Esophagus muscularis mucosa (tissue), 3 donors: ENCODE measurements around the gene DUSP14.

Experiments
- POLR2A ChIP-seq: fragments of 450-650 bp; IDR thresholded peaks from one replicate; pipeline ENCODE4 v1.6.1; 2017; ENCODE audit warnings: antibody characterized with exemption, moderate library complexity, mild to moderate bottlenecking, low read depth
- TF ChIP-seq, protein P1 (sequence below), 3 experiments: fragments of 200-600 bp in 2 of 3; fragments of 450-650 bp in 1 of 3; sonication (generic) in 2 of 3; IDR thresholded peaks; one replicate each; pipeline ENCODE4 v1.5.1; 2017 to 2019; ENCODE audit warnings: antibody characterized with exemption in 3 of 3, mild to moderate bottlenecking in 2 of 3, moderate library complexity in 1 of 3

DNA sequence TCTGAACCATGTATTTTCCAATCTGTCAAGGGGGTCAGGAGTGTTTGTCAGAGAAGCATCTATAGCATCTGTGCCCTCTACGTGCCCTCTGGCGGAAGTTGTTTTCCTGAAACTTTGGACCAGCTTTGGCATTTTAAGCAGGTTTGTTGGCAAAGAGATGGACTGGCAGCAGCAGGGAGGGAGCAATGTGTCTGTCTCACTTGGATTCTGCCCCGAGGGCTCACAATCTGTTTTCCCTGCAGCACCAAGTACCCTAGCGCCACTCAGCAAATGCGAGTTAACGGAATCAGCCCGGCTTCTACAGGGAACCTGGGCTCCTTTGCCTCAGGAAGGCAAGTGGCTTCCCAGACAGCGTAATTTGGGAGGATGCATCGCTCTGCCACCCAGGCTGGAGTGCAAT lies 17.4 kb downstream of the DUSP14 start:
- TF ChIP-seq, protein P1, sequence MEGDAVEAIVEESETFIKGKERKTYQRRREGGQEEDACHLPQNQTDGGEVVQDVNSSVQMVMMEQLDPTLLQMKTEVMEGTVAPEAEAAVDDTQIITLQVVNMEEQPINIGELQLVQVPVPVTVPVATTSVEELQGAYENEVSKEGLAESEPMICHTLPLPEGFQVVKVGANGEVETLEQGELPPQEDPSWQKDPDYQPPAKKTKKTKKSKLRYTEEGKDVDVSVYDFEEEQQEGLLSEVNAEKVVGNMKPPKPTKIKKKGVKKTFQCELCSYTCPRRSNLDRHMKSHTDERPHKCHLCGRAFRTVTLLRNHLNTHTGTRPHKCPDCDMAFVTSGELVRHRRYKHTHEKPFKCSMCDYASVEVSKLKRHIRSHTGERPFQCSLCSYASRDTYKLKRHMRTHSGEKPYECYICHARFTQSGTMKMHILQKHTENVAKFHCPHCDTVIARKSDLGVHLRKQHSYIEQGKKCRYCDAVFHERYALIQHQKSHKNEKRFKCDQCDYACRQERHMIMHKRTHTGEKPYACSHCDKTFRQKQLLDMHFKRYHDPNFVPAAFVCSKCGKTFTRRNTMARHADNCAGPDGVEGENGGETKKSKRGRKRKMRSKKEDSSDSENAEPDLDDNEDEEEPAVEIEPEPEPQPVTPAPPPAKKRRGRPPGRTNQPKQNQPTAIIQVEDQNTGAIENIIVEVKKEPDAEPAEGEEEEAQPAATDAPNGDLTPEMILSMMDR (IDR thresholded peaks at IDR 0.05): no peak
- no peak for TF ChIP-seq POLR2A
